Stimulated activated CD8-positive, alpha-beta memory T cell treated with anti-CD3 and anti-CD28 coated beads, Interleukin-4, amount 100 ng/mL, for 1 hour (primary cell): ENCODE data around the gene NBEA.
"Not testable (repeated sequence)": the region's sequence is repeated elsewhere in the genome, so short reads cannot be mapped to it uniquely, and the experiment has no call there.

Source experiments
- DNase-seq, 2 donors: peaks; one replicate each; pipeline ENCODE4 v3.0.0-alpha.2; 2020; ENCODE audit warnings: low read depth in 2 of 2, low spot score in 1 of 2

Gene NBEA

GRCh38 chr13:35055705-35056104, 113.6 kb downstream of the NBEA start:
- no peak for DNase-seq

- no peak for DNase-seq
Observed at GRCh38 chr13:35057858-35058257, 115.8 kb downstream of the NBEA start.

GRCh38 chr13:35058585-35058984, 116.5 kb downstream of the NBEA start:
- not testable (repeated sequence) for DNase-seq

- DNase-seq, result no peak
Observed at GRCh38 chr13:35086667-35087066, 144.6 kb downstream of the NBEA start.

- no peak for DNase-seq
Observed at GRCh38 chr13:35092251-35092650, 150.2 kb downstream of the NBEA start.

GRCh38 chr13:35092751-35093150, 150.7 kb downstream of the NBEA start:
- no peak for DNase-seq

- no peak for DNase-seq
Observed at GRCh38 chr13:35093356-35093755, 151.3 kb downstream of the NBEA start.

- not testable (repeated sequence) for DNase-seq
Observed at GRCh38 chr13:35106771-35107170, 164.7 kb downstream of the NBEA start.

- DNase-seq, result no peak
Observed at GRCh38 chr13:35107535-35107934, 165.5 kb downstream of the NBEA start.

- DNase-seq, result not testable (repeated sequence)
Observed at GRCh38 chr13:35113612-35114011, 171.5 kb downstream of the NBEA start.

- DNase-seq, result no peak
Observed at GRCh38 chr13:35127466-35127865, 185.4 kb downstream of the NBEA start.

- no peak for DNase-seq
Observed at GRCh38 chr13:35129500-35129899, 187.4 kb downstream of the NBEA start.

- DNase-seq, result no peak
Observed at GRCh38 chr13:35131471-35131870, 189.4 kb downstream of the NBEA start.

GRCh38 chr13:35136585-35136984, 194.5 kb downstream of the NBEA start:
- no peak for DNase-seq

GRCh38 chr13:35139591-35139990, 197.5 kb downstream of the NBEA start:
- no peak for DNase-seq

- no peak for DNase-seq
Observed at GRCh38 chr13:35140321-35140720, 198.3 kb downstream of the NBEA start.

GRCh38 chr13:35140831-35141230, 198.8 kb downstream of the NBEA start:
- DNase-seq, result no peak

- no peak for DNase-seq
Observed at GRCh38 chr13:35143123-35143522, 201.1 kb downstream of the NBEA start.

GRCh38 chr13:35144166-35144890, 202.3 kb downstream of the NBEA start:
- no peak for DNase-seq

GRCh38 chr13:35146686-35147085, 204.6 kb downstream of the NBEA start:
- DNase-seq, result no peak

- no peak for DNase-seq
Observed at GRCh38 chr13:35157143-35157755, 215.2 kb downstream of the NBEA start.

- no peak for DNase-seq
Observed at GRCh38 chr13:35159041-35159440, 217.0 kb downstream of the NBEA start.

GRCh38 chr13:35160896-35161295, 218.8 kb downstream of the NBEA start:
- no peak for DNase-seq
